Skeletal muscle satellite cell (primary cell): Measurements from ENCODE around the gene CYB561D1.

ENCODE experiments used
- H3K27me3 ChIP-seq: 2 replicates; pipeline ENCODE4 v1.7.0; 2013; ENCODE audit warnings: low read length; ENCODE audit not compliant: control insufficient read depth, insufficient read depth
- H3K36me3 ChIP-seq: 2 replicates; pipeline ENCODE4 v1.7.0; 2013; ENCODE audit warnings: mild to moderate bottlenecking, control low read depth, low read length; ENCODE audit not compliant: insufficient read depth
- H3K4me1 ChIP-seq: 2 replicates; pipeline ENCODE4 v1.7.0; 2013; ENCODE audit warnings: low read length; ENCODE audit not compliant: control insufficient read depth, insufficient read depth
- H3K4me2 ChIP-seq: 2 replicates; pipeline ENCODE4 v1.7.0; 2013; ENCODE audit warnings: mild to moderate bottlenecking, low read length
- H3K4me3 ChIP-seq: 2 replicates; pipeline ENCODE4 v1.7.0; 2013; ENCODE audit warnings: low read length
- H3K9ac ChIP-seq: 2 replicates; pipeline ENCODE4 v1.7.0; 2013; ENCODE audit warnings: mild to moderate bottlenecking, low read depth, low read length, moderate library complexity
- H3K9me3 ChIP-seq: replicated peaks from 2 replicates; pipeline ENCODE4 v1.7.0; 2013; ENCODE audit warnings: mild to moderate bottlenecking, control low read depth, low read length

Gene CYB561D1

DNA sequence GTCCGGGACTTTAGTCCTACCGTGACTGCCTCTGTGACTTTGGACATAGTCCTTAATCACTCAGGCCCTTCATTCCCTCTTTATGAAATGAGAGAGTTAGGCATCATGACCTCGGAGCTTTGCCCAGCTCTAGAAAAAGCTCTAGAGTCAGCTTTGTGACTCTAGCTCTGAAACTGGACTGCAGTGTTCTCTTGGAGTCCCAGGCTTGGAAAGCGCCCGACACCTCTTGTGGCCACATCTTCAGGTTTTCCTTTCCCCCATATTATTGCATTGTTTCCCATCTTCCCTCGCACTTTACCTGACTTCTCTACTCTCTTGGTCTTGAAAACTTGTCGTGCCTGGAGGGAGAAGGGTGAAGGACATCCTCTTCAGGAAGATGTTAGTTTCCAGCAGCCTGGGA, 28.1 kb downstream of the CYB561D1 start:
- no peaks in the 10 kb centered on the region for H3K4me1 ChIP-seq
- no peaks in the 10 kb centered on the region for H3K36me3 ChIP-seq
- peaks cover 39% of the 10 kb centered on the region for H3K27me3 ChIP-seq
- H3K4me2 ChIP-seq: no peak overlapping the region
- no peaks in the 10 kb centered on the region for H3K9me3 ChIP-seq
- H3K9ac ChIP-seq: no peak overlapping the region
- H3K4me3 ChIP-seq: no peak overlapping the region

DNA sequence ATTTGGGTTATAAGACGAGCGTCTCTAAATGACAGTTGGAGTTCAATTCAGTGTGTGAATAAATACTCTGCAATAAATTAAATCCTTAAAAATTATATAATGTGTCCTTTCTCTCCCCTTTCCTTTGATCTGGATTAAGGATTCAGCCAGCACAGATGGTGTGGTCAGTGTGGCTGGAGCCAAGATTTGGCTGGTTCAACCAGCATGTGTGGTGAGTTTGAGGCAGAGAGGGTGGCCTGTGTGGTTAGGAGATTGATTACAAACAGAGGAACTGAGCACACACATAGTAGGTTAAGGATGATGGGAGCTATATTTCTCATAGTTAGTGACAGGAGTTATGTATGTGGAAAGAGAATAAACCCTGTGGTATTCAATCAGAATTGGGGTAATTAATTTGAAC, 29.8 kb downstream of the CYB561D1 start:
- H3K4me3 ChIP-seq: no peak overlapping the region
- H3K4me1 ChIP-seq: no peaks in the 10 kb centered on the region
- H3K9ac ChIP-seq: no peak overlapping the region
- H3K4me2 ChIP-seq: no peak overlapping the region
- H3K36me3 ChIP-seq: no peaks in the 10 kb centered on the region
- H3K27me3 ChIP-seq: peaks cover 49% of the 10 kb centered on the region
- no peaks in the 10 kb centered on the region for H3K9me3 ChIP-seq

- Histone ChIP-seq H3K27me3 (peaks cover 27% of the 10 kb centered on the region), H3K36me3 (no peaks in the 10 kb centered on the region), H3K4me2 (no peak overlapping the region), H3K9ac (no peak overlapping the region), H3K9me3 (no peaks in the 10 kb centered on the region), H3K4me1 (peaks cover 19% of the 10 kb centered on the region), H3K4me3 (no peak overlapping the region)
These were observed 33.4 kb downstream of the CYB561D1 start for GRCh38 chr1:109527098-109527811.

DNA sequence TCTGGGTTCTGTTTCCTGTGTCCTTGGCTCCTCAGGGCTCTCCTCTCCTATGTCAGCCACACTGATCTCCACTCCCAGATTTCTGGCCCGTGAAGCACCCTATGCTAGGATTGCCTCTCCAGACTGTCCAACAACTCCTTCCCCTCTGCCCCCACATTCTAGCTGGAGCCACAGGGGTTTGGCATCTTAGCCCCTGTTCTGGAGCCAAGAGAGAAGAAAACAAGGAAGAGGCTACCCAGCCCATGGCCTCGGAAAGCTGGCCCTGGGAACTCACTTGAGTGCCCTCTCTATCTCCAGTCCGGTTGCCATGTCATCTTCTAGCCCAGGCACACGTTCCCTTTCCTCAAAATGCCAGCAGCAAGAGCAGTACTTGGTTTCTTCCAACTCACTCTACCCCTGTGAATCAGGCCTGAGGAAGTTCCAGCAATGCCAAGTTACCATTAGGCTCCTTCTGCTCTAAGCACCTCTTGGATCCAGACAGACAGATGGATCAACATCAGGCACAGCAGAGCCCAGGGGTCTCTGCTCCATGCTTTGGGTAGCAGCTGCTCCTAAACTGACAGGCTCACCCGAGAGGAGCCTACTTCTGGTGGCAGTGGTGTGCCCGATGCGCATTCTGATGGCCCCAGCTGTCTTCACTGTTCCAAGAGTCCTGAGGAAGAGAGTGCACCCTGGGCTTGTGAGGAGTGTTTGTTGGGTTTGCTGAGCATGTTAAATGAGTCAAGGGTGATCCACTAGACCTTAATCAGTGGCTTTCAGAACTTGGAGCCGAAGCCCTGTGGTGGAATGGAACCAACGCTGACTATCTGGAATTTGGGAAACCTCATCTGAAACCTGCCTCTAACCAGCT, 34.2 kb downstream of the CYB561D1 start:
- Histone ChIP-seq H3K36me3 (no peaks in the 10 kb centered on the region), H3K9me3 (no peaks in the 10 kb centered on the region), H3K4me1 (peaks cover 25% of the 10 kb centered on the region), H3K4me2 (no peak overlapping the region), H3K27me3 (peaks cover 19% of the 10 kb centered on the region), H3K9ac (no peak overlapping the region), H3K4me3 (no peak overlapping the region)

GRCh38 chr1:109528712-109529111, 34.8 kb downstream of the CYB561D1 start:
- no peaks in the 10 kb centered on the region for H3K36me3 ChIP-seq
- peaks cover 18% of the 10 kb centered on the region for H3K27me3 ChIP-seq
- no peaks in the 10 kb centered on the region for H3K9me3 ChIP-seq
- no peak overlapping the region for H3K4me2 ChIP-seq
- no peak overlapping the region for H3K4me3 ChIP-seq
- peaks cover 25% of the 10 kb centered on the region for H3K4me1 ChIP-seq
- no peak overlapping the region for H3K9ac ChIP-seq

DNA sequence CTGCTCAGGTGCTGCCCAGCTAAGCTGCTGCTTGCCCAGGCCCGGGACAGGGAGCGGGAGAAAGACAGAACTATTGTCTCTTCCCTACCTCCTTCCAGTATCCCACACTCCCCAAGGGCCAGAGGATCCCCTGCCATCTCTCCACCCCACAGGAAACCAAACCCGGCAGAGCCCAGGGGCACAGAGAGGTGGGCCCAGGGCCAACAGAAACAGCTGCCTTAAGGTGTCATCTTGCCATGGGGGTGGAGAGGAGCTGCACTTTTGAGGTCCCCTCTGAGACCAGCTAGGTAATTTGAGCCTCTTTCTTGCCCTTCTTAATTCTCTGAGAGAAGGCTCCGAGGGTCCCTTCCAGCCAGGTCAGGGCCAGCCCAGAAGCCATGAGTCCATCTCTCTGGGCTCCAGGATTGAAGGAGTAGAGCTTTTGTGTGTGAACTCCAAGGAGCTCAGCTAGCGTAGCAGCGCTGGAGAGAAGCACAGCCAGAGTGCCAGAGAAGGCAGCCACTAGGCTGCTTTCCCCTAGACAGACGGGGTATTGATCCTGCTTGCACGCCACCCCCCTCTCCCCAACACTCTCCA, 36.1 kb downstream of the CYB561D1 start:
- Histone ChIP-seq H3K4me3 (no peak overlapping the region), H3K27me3 (peaks cover 18% of the 10 kb centered on the region), H3K9ac (no peak overlapping the region), H3K36me3 (no peaks in the 10 kb centered on the region), H3K9me3 (no peaks in the 10 kb centered on the region), H3K4me2 (peak overlapping the region; percentile 8), H3K4me1 (peaks cover 25% of the 10 kb centered on the region)

- no peak overlapping the region for H3K4me3 ChIP-seq
- no peak overlapping the region for H3K9ac ChIP-seq
- H3K9me3 ChIP-seq: no peaks in the 10 kb centered on the region
These were observed 36.7 kb downstream of the CYB561D1 start for GRCh38 chr1:109530457-109531087.

GRCh38 chr1:109531380-109531779, 37.5 kb downstream of the CYB561D1 start:
- Histone ChIP-seq H3K4me3 (no peak overlapping the region), H3K9me3 (no peaks in the 10 kb centered on the region), H3K4me2 (peak overlapping the region; percentile 83), H3K4me1 (peaks cover 25% of the 10 kb centered on the region), H3K36me3 (no peaks in the 10 kb centered on the region), H3K9ac (no peak overlapping the region), H3K27me3 (peaks cover 10% of the 10 kb centered on the region)

More at GRCh38 chr1:109530457-109531087, 36.7 kb downstream of the CYB561D1 start:
- peaks cover 25% of the 10 kb centered on the region for H3K4me1 ChIP-seq
- no peaks in the 10 kb centered on the region for H3K36me3 ChIP-seq
- peaks cover 16% of the 10 kb centered on the region for H3K27me3 ChIP-seq
- H3K4me2 ChIP-seq: no peak overlapping the region

GRCh38 chr1:109531826-109532364, 38.0 kb downstream of the CYB561D1 start:
- Histone ChIP-seq H3K4me2 (peak overlapping the region; percentile 83), H3K4me1 (peaks cover 25% of the 10 kb centered on the region), H3K36me3 (no peaks in the 10 kb centered on the region), H3K4me3 (peak overlapping the region; percentile 48), H3K27me3 (peaks cover 10% of the 10 kb centered on the region), H3K9me3 (no peaks in the 10 kb centered on the region), H3K9ac (no peak overlapping the region)

DNA sequence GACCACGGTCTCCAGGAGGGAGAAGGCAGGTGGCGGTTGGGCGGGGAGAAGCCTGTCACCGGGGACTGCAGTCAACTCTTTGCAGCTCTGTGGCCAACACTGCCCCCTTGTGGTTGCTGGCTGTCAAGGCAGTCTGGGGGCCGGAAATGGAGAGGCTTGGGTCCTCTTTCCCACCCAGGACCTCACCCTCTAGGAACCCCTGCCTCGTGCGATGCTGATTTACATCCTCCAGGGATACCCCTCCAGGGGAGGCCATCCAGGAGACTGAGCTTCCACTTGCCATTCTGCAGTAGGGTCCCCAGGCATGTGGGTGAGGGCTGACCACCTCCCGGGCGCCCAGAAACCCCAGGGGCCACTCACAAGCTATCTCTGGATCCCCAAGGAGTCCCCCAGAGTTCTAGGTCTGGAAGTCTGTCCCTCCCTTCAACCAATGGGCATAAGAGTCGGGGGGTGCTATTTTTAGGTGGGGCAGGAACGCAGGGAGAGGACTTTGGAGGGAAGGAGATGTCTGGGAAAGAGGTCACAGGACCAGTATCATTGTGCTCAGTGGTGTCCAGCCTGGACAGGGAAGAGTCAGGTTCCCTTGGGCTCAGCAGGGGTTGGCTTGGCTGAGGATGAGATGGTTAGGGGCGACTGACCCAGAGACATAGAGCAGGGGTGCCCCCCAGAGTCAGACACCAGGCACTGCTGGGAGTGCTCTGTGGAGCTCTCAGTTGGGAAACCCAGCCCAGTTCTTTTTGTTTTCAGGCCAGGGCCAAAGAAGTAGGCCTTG, 38.7 kb downstream of the CYB561D1 start:
- Histone ChIP-seq H3K4me1 (peaks cover 25% of the 10 kb centered on the region), H3K9ac (peak overlapping the region; percentile 45), H3K9me3 (no peaks in the 10 kb centered on the region), H3K36me3 (no peaks in the 10 kb centered on the region), H3K4me3 (peak overlapping the region; percentile 48), H3K27me3 (peaks cover 7% of the 10 kb centered on the region), H3K4me2 (peak overlapping the region; percentile 83)
